ENCODE results near the gene GLRX. TPM values are rescaled to one million over a fixed set of nuclear protein-coding genes. Genes with fewer than 3 reads are reported as not detected.

GLRX gene
- total RNA-seq, 4 donors from 2014 or later, result 126 to 311 (median 181) TPM

GRCh38 chr5:95801532-95801931 lies 21.0 kb downstream of the GLRX start:
- TF ChIP-seq, protein P1, sequence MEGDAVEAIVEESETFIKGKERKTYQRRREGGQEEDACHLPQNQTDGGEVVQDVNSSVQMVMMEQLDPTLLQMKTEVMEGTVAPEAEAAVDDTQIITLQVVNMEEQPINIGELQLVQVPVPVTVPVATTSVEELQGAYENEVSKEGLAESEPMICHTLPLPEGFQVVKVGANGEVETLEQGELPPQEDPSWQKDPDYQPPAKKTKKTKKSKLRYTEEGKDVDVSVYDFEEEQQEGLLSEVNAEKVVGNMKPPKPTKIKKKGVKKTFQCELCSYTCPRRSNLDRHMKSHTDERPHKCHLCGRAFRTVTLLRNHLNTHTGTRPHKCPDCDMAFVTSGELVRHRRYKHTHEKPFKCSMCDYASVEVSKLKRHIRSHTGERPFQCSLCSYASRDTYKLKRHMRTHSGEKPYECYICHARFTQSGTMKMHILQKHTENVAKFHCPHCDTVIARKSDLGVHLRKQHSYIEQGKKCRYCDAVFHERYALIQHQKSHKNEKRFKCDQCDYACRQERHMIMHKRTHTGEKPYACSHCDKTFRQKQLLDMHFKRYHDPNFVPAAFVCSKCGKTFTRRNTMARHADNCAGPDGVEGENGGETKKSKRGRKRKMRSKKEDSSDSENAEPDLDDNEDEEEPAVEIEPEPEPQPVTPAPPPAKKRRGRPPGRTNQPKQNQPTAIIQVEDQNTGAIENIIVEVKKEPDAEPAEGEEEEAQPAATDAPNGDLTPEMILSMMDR (IDR thresholded peaks at IDR 0.05), result no peak
- no peak for TF ChIP-seq POLR2A (IDR thresholded peaks at IDR 0.05)

GRCh38 chr5:95800553-95800952 lies 22.0 kb downstream of the GLRX start:
- Histone ChIP-seq H3K4me1 (peaks cover 0 to 30% (median 0%) of the 10 kb centered on the region in 4 donors), H3K9me3 (no peaks in the 10 kb centered on the region), H3K4me3 (no peak overlapping the region), H3K27ac (no peak overlapping the region), H3K27me3 (no peaks in the 10 kb centered on the region), H3K36me3 (no peaks in the 10 kb centered on the region)
- TF ChIP-seq POLR2A (IDR thresholded peaks at IDR 0.05), result no peak
- TF ChIP-seq, protein P1 (IDR thresholded peaks at IDR 0.05), result no peak
- DNase-seq, result no peak

More at GRCh38 chr5:95801532-95801931, 21.0 kb downstream of the GLRX start:
- Histone ChIP-seq H3K27ac (peak overlapping the region in 2 of 4 donors; percentile 56 to 74), H3K9me3 (no peaks in the 10 kb centered on the region), H3K36me3 (no peaks in the 10 kb centered on the region), H3K27me3 (no peaks in the 10 kb centered on the region), H3K4me1 (peaks cover 0 to 30% (median 0%) of the 10 kb centered on the region in 4 donors), H3K4me3 (no peak overlapping the region)
- DNase-seq, result no peak

DNA sequence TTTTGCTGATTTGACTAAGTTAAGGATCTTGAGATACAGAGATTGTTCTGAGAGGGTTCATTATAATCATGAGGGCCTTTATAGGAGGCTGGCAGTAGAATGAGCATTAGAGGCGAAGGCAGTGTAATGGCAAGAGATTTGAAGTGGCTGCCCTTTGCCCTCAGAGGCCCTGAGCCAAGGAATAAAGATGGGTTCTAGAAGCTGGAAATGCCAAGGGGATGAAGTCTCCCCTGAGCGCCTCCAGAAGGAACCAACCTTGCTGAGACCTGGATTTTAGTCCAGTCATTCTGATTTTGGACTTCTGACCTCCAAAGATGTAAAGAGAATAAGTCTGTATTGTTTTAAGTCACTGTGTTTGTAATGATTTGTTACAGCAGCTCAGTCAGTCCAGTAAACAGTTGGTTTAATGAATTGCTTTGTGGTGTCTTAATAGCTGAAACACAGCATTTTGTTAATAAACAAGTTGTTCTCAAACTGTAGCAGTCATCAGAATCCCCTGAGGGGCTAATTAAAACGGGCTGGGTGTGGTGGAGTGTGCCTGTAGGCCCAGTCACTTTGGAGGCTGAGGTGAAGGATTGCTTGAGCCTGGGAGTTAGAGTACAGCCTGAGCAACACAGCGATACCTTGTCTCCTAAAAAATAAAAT lies 23.2 kb downstream of the GLRX start:
- H3K4me3 ChIP-seq, result no peak overlapping the region
- H3K4me1 ChIP-seq, result peaks cover 0 to 30% (median 0%) of the 10 kb centered on the region in 4 donors
- H3K36me3 ChIP-seq, result no peaks in the 10 kb centered on the region
- H3K27me3 ChIP-seq, result no peaks in the 10 kb centered on the region
- H3K9me3 ChIP-seq, result no peaks in the 10 kb centered on the region
- peak overlapping the region in 2 of 4 donors; percentile 8 to 70 for H3K27ac ChIP-seq
- TF ChIP-seq POLR2A (IDR thresholded peaks at IDR 0.05), result no peak
- TF ChIP-seq, protein P1 (IDR thresholded peaks at IDR 0.05), result no peak
- DNase-seq, result peak in 1 of 3 donors; percentile 76

DNA sequence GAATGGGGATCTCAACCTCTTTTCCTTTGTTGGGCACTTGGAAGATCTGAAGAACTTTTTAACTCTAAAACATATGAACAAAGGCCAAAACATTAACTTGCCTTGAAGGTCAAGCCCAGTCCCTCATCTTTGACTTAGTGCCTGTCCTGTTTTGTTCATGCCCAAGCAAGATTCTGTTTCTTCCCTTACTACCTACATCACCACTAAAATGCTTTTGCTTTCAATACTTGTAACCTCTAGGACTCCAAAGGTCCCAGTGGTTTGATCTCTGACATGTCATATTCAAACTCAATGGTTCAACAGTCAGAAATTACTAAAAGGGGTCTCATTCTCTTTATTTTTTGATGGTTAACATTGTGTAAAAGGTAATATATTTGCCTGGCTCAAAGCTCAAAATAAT lies 24.0 kb downstream of the GLRX start:
- Histone ChIP-seq H3K36me3 (no peaks in the 10 kb centered on the region), H3K4me1 (peaks cover 0 to 30% (median 0%) of the 10 kb centered on the region in 4 donors), H3K9me3 (no peaks in the 10 kb centered on the region), H3K27me3 (no peaks in the 10 kb centered on the region), H3K27ac (peak overlapping the region in 1 of 4 donors; percentile 70), H3K4me3 (no peak overlapping the region)
- TF ChIP-seq POLR2A (IDR thresholded peaks at IDR 0.05), result no peak
- TF ChIP-seq, protein P1 (IDR thresholded peaks at IDR 0.05), result no peak
- DNase-seq, result no peak

- H3K27me3 ChIP-seq, result no peaks in the 10 kb centered on the region
- no peak for DNase-seq
- H3K36me3 ChIP-seq, result no peaks in the 10 kb centered on the region
- H3K9me3 ChIP-seq, result no peaks in the 10 kb centered on the region
- TF ChIP-seq POLR2A (IDR thresholded peaks at IDR 0.05), result no peak
- TF ChIP-seq, protein P1 (IDR thresholded peaks at IDR 0.05), result no peak
- no peak overlapping the region for H3K4me3 ChIP-seq
- no peak overlapping the region for H3K27ac ChIP-seq
- peaks cover 0 to 30% (median 0%) of the 10 kb centered on the region in 4 donors for H3K4me1 ChIP-seq
Measured at GRCh38 chr5:95798048-95798447, 24.5 kb downstream of the GLRX start.

All from Peyer's patch (tissue), 4 donors.